ENCODE measurements around the gene STAU1. TPM values are rescaled to one million over a fixed set of nuclear protein-coding genes. Genes with fewer than 3 reads are reported as not detected.
"Not testable (repeated sequence)": the region's sequence is repeated elsewhere in the genome, so short reads cannot be mapped to it uniquely, and the experiment has no call there.

STAU1 gene
- total and polyA plus RNA-seq, 4 donors, result 29.3 to 84.9 (median 56.3) TPM

- Histone ChIP-seq H3K36me3 (ENCODE audit: control insufficient read depth in 4 of 4, insufficient read depth in 4 of 4, low read length in 4 of 4) (peaks cover 18 to 47% (median 37%) of the 10 kb centered on the region in 4 donors), H3K4me3 (no peak overlapping the region)
- WGBS, 2 donors, result 92 to 93% methylated on average over 7 of the region's 7 CpGs
Observed at GRCh38 chr20:49096203-49096730, 91.9 kb downstream of the STAU1 start.

GRCh38 chr20:49091762-49092161 is 96.4 kb downstream of the STAU1 start:
- no peaks in the 10 kb centered on the region for H3K9me3 ChIP-seq (ENCODE audit: control insufficient read depth in 4 of 4, insufficient read depth in 3 of 4, low read length in 3 of 4)
- no peaks in the 10 kb centered on the region for H3K4me1 ChIP-seq (ENCODE audit: control insufficient read depth in 5 of 5, insufficient read depth in 5 of 5, low read length in 5 of 5)
- TF ChIP-seq CTCF (IDR thresholded peaks at IDR 0.05; ENCODE audit: control extremely low read depth, extremely low read depth), result no peak
- H3K27me3 ChIP-seq (ENCODE audit: control insufficient read depth in 3 of 3, insufficient read depth in 3 of 3, low read length in 2 of 3), result no peaks in the 10 kb centered on the region
- ATAC-seq (ENCODE audit: insufficient read depth, low FRiP score), result no peak
- no peak for DNase-seq
- H3K4me3 ChIP-seq, result no peak overlapping the region
- WGBS, 2 donors, result 87 to 100% methylated on average over 1 of the region's 1 CpG
- no peak overlapping the region for H3K9ac ChIP-seq (ENCODE audit: insufficient read depth in 1 of 2, low read length in 2 of 2)
- peaks cover 27 to 62% (median 49%) of the 10 kb centered on the region in 4 donors for H3K36me3 ChIP-seq (ENCODE audit: control insufficient read depth in 4 of 4, insufficient read depth in 4 of 4, low read length in 4 of 4)
- no peak overlapping the region for H3K27ac ChIP-seq (ENCODE audit: low read depth in 1 of 2, low read length in 1 of 2)

More at GRCh38 chr20:49096203-49096730, 91.9 kb downstream of the STAU1 start:
- TF ChIP-seq CTCF (IDR thresholded peaks at IDR 0.05; ENCODE audit: control extremely low read depth, extremely low read depth), result no peak
- Histone ChIP-seq H3K27me3 (ENCODE audit: control insufficient read depth in 3 of 3, insufficient read depth in 3 of 3, low read length in 2 of 3) (no peaks in the 10 kb centered on the region), H3K27ac (ENCODE audit: low read depth in 1 of 2, low read length in 1 of 2) (no peak overlapping the region), H3K4me1 (ENCODE audit: control insufficient read depth in 5 of 5, insufficient read depth in 5 of 5, low read length in 5 of 5) (no peaks in the 10 kb centered on the region), H3K9me3 (ENCODE audit: control insufficient read depth in 4 of 4, insufficient read depth in 3 of 4, low read length in 3 of 4) (no peaks in the 10 kb centered on the region), H3K9ac (ENCODE audit: insufficient read depth in 1 of 2, low read length in 2 of 2) (no peak overlapping the region)
- ATAC-seq (ENCODE audit: insufficient read depth, low FRiP score) (no peak), DNase-seq (no peak)

GRCh38 chr20:49091104-49091503 is 97.0 kb downstream of the STAU1 start:
- H3K36me3 ChIP-seq (ENCODE audit: control insufficient read depth in 4 of 4, insufficient read depth in 4 of 4, low read length in 4 of 4), result peaks cover 27 to 59% (median 47%) of the 10 kb centered on the region in 4 donors
- no peaks in the 10 kb centered on the region for H3K27me3 ChIP-seq (ENCODE audit: control insufficient read depth in 3 of 3, insufficient read depth in 3 of 3, low read length in 2 of 3)
- no peak overlapping the region for H3K4me3 ChIP-seq
- ATAC-seq (ENCODE audit: insufficient read depth, low FRiP score) (no peak), DNase-seq (no peak)
- H3K9me3 ChIP-seq (ENCODE audit: control insufficient read depth in 4 of 4, insufficient read depth in 3 of 4, low read length in 3 of 4), result no peaks in the 10 kb centered on the region
- H3K4me1 ChIP-seq (ENCODE audit: control insufficient read depth in 5 of 5, insufficient read depth in 5 of 5, low read length in 5 of 5), result no peaks in the 10 kb centered on the region
- 97% methylated on average over 8 of the region's 8 CpGs for WGBS, 2 donors
- no peak overlapping the region for H3K27ac ChIP-seq (ENCODE audit: low read depth in 1 of 2, low read length in 1 of 2)
- H3K9ac ChIP-seq (ENCODE audit: insufficient read depth in 1 of 2, low read length in 2 of 2), result no peak overlapping the region
- no peak for TF ChIP-seq CTCF (IDR thresholded peaks at IDR 0.05; ENCODE audit: control extremely low read depth, extremely low read depth)

DNA sequence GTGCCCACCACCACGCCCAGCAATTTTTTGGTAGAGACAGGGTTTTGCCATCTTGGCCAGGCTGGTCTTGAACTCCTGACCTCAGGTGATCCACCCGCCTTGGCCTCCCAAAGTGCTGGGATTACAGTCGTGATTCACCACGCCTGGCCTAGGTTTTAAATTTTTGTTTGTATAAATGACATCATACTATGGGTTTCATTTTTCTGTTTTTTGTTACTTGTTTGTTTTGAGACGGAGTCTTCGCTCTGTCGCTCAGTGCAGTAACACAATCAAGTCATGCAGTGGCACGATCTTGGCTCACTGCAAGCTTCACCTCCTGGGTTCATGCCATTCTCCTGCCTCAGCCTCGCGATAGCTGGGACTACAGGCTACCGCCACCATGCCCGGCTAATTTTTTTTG is 105.8 kb downstream of the STAU1 start:
- H3K9ac ChIP-seq (ENCODE audit: insufficient read depth in 1 of 2, low read length in 2 of 2); ATAC-seq (ENCODE audit: insufficient read depth, low FRiP score); H3K27ac ChIP-seq (ENCODE audit: low read depth in 1 of 2, low read length in 1 of 2); H3K27me3 ChIP-seq (ENCODE audit: control insufficient read depth in 3 of 3, insufficient read depth in 3 of 3, low read length in 2 of 3); H3K4me3 ChIP-seq; H3K9me3 ChIP-seq (ENCODE audit: control insufficient read depth in 4 of 4, insufficient read depth in 3 of 4, low read length in 3 of 4); DNase-seq; H3K4me1 ChIP-seq (ENCODE audit: control insufficient read depth in 5 of 5, insufficient read depth in 5 of 5, low read length in 5 of 5): not testable (repeated sequence)
- H3K36me3 ChIP-seq (ENCODE audit: control insufficient read depth in 4 of 4, insufficient read depth in 4 of 4, low read length in 4 of 4), result peaks cover 32 to 48% (median 40%) of the 10 kb centered on the region in 4 donors
- WGBS, 2 donors, result 98 to 99% methylated on average over 12 of the region's 12 CpGs

All from lung (tissue), 12 donors.